ENCODE data around the gene OR2V2. TPM values are rescaled to one million over a fixed set of nuclear protein-coding genes. Genes with fewer than 3 reads are reported as not detected.

The OR2V2 gene
- polyA plus RNA-seq, 1 donor from 2014 or later = not detected

GRCh38 chr5:181186022-181186421 is 38.6 kb downstream of the OR2V2 start:
- Histone ChIP-seq H3K9me3 (ENCODE audit: low read length) (no peaks in the 10 kb centered on the region), H3K27me3 (ENCODE audit: insufficient read depth, low read depth, low read length) (no peaks in the 10 kb centered on the region), H3K4me2 (ENCODE audit: low read length) (no peak overlapping the region), H3F3A (ENCODE audit: insufficient read depth, low read length, poor library complexity, severe bottlenecking) (peaks cover 6% of the 10 kb centered on the region), H3K36me3 (ENCODE audit: insufficient read depth, low read length) (no peaks in the 10 kb centered on the region), H3K9me2 (ENCODE audit: insufficient read depth, low read length) (no peaks in the 10 kb centered on the region), H2AFZ (ENCODE audit: low read depth, low read length) (no peak overlapping the region), H3K79me2 (replicated peaks; ENCODE audit: insufficient read depth, low read length) (no peaks in the 10 kb centered on the region), H3K4me3 (ENCODE audit: low read length) (no peak overlapping the region), H4K20me1 (ENCODE audit: insufficient read depth) (no peaks in the 10 kb centered on the region), H3K27ac (ENCODE audit: low read length) (no peak overlapping the region), H3K9ac (ENCODE audit: low read length) (no peak overlapping the region)
- no peak for TF ChIP-seq RAD21 (conservative IDR thresholded peaks at IDR 0.05)
- no peak for TF ChIP-seq EZH2 (IDR thresholded peaks at IDR 0.05; ENCODE audit: borderline replicate concordance, insufficient read depth, low read length, poor library complexity, severe bottlenecking)
- TF ChIP-seq TAF1 (IDR thresholded peaks at IDR 0.05; ENCODE audit: low read depth) = no peak
- TF ChIP-seq REST (IDR thresholded peaks at IDR 0.05; ENCODE audit: borderline replicate concordance) = no peak
- TF ChIP-seq POLR2AphosphoS5 (IDR thresholded peaks at IDR 0.05) = no peak
- no peak for TF ChIP-seq EP300 (conservative IDR thresholded peaks at IDR 0.05; ENCODE audit: poor library complexity, severe bottlenecking)
- no peak for TF ChIP-seq MXI1 (conservative IDR thresholded peaks at IDR 0.05; ENCODE audit: poor library complexity, severe bottlenecking)
- TF ChIP-seq CTCF (IDR thresholded peaks at IDR 0.05; ENCODE audit: poor library complexity, severe bottlenecking) = no peak
- no peak for TF ChIP-seq SMC3 (conservative IDR thresholded peaks at IDR 0.05; ENCODE audit: poor library complexity)

GRCh38 chr5:181186986-181187499 is 39.7 kb downstream of the OR2V2 start:
- Histone ChIP-seq H3K9ac (ENCODE audit: low read length) (no peak overlapping the region), H3K9me2 (ENCODE audit: insufficient read depth, low read length) (no peaks in the 10 kb centered on the region), H3K27me3 (ENCODE audit: insufficient read depth, low read depth, low read length) (no peaks in the 10 kb centered on the region), H2AFZ (ENCODE audit: low read depth, low read length) (no peak overlapping the region), H3K36me3 (ENCODE audit: insufficient read depth, low read length) (no peaks in the 10 kb centered on the region), H4K20me1 (ENCODE audit: insufficient read depth) (no peaks in the 10 kb centered on the region), H3K4me2 (ENCODE audit: low read length) (peak overlapping the region; percentile 19), H3K79me2 (replicated peaks; ENCODE audit: insufficient read depth, low read length) (no peaks in the 10 kb centered on the region), H3K4me3 (ENCODE audit: low read length) (peak overlapping the region; percentile 83), H3K9me3 (ENCODE audit: low read length) (no peaks in the 10 kb centered on the region), H3K27ac (ENCODE audit: low read length) (no peak overlapping the region), H3F3A (ENCODE audit: insufficient read depth, low read length, poor library complexity, severe bottlenecking) (peaks cover 9% of the 10 kb centered on the region)
- TF ChIP-seq MXI1 (conservative IDR thresholded peaks at IDR 0.05; ENCODE audit: poor library complexity, severe bottlenecking) = no peak
